Measurements from ENCODE around the gene CNNM4.

CNNM4 gene

GRCh38 chr2:96737831-96738230 lies 22.9 kb upstream of the CNNM4 start:
- no peak for DNase-seq (ENCODE audit: extremely low read depth, insufficient read length)
- no peak overlapping the region for H3K4me3 ChIP-seq (replicated peaks; ENCODE audit: low read depth, low read length)
- no peak for TF ChIP-seq CTCF (IDR thresholded peaks at IDR 0.05; ENCODE audit: insufficient read depth, low read length, poor library complexity, severe bottlenecking)
- H3K36me3 ChIP-seq (ENCODE audit: control insufficient read depth, insufficient read depth, low read length): peaks cover 7% of the 10 kb centered on the region
- no peaks in the 10 kb centered on the region for H3K27me3 ChIP-seq (replicated peaks; ENCODE audit: control insufficient read depth, insufficient read depth, low read length)

GRCh38 chr2:96739076-96739632 lies 21.5 kb upstream of the CNNM4 start:
- TF ChIP-seq CTCF (IDR thresholded peaks at IDR 0.05; ENCODE audit: insufficient read depth, low read length, poor library complexity, severe bottlenecking): no peak
- Histone ChIP-seq H3K4me3 (replicated peaks; ENCODE audit: low read depth, low read length) (peak overlapping the region; percentile 88), H3K27me3 (replicated peaks; ENCODE audit: control insufficient read depth, insufficient read depth, low read length) (no peaks in the 10 kb centered on the region), H3K36me3 (ENCODE audit: control insufficient read depth, insufficient read depth, low read length) (peaks cover 3% of the 10 kb centered on the region)
- DNase-seq (ENCODE audit: extremely low read depth, insufficient read length): no peak

GRCh38 chr2:96739633-96740428 lies 20.9 kb upstream of the CNNM4 start, which contains the start of gene LMAN2L:
Gene LMAN2L (minus strand): TSS chr2:96740064. CDS start chr2:96740040, 24 bp downstream.
- DNase-seq (ENCODE audit: extremely low read depth, insufficient read length): peak; percentile 86
- TF ChIP-seq CTCF (IDR thresholded peaks at IDR 0.05; ENCODE audit: insufficient read depth, low read length, poor library complexity, severe bottlenecking): no peak
- H3K4me3 ChIP-seq (replicated peaks; ENCODE audit: low read depth, low read length): peak within 1 kb of the TSS; percentile 88
- H3K27me3 ChIP-seq (replicated peaks; ENCODE audit: control insufficient read depth, insufficient read depth, low read length): no peaks in the 10 kb centered on the region
- peaks cover 2% of the 10 kb centered on the region for H3K36me3 ChIP-seq (ENCODE audit: control insufficient read depth, insufficient read depth, low read length)

- H3K27me3 ChIP-seq (replicated peaks; ENCODE audit: control insufficient read depth, insufficient read depth, low read length): no peaks in the 10 kb centered on the region
- DNase-seq (ENCODE audit: extremely low read depth, insufficient read length): no peak
- TF ChIP-seq CTCF (IDR thresholded peaks at IDR 0.05; ENCODE audit: insufficient read depth, low read length, poor library complexity, severe bottlenecking): no peak
- H3K4me3 ChIP-seq (replicated peaks; ENCODE audit: low read depth, low read length): no peak overlapping the region
- no peaks in the 10 kb centered on the region for H3K36me3 ChIP-seq (ENCODE audit: control insufficient read depth, insufficient read depth, low read length)
These were observed 13.6 kb upstream of the CNNM4 start for GRCh38 chr2:96747061-96747617.

- no peak for DNase-seq (ENCODE audit: extremely low read depth, insufficient read length)
- Histone ChIP-seq H3K36me3 (ENCODE audit: control insufficient read depth, insufficient read depth, low read length) (no peaks in the 10 kb centered on the region), H3K4me3 (replicated peaks; ENCODE audit: low read depth, low read length) (no peak overlapping the region), H3K27me3 (replicated peaks; ENCODE audit: control insufficient read depth, insufficient read depth, low read length) (no peaks in the 10 kb centered on the region)
- no peak for TF ChIP-seq CTCF (IDR thresholded peaks at IDR 0.05; ENCODE audit: insufficient read depth, low read length, poor library complexity, severe bottlenecking)
These were observed 8.9 kb upstream of the CNNM4 start for GRCh38 chr2:96751800-96752199.

Data from GM06990 (cell line).